SK-N-SH (cell line): Measurements from ENCODE around the gene UCHL1. TPM values are rescaled to one million over a fixed set of nuclear protein-coding genes. Genes with fewer than 3 reads are reported as not detected.

Experiments used
- CTCF ChIA-PET: fragments of 300-600, 350-600 bp; formaldehyde crosslinking; extraction: SDS; loops from one replicate; lab custom pipeline; 2021; lab: Yijun Ruan, JAX
- POLR2A ChIA-PET: fragments of 350-600 bp; sonication (Branson Sonifier 250); formaldehyde crosslinking; extraction: SDS; loops from one replicate; lab custom pipeline; 2020; ENCODE audit warnings: antibody characterized with exemption, inconsistent platforms; lab: Yijun Ruan, JAX
- DNase-seq: peaks from one replicate; pipeline ENCODE4 v3.0.0; 2012
- H2AFZ ChIP-seq: fragments of 200-600 bp; sonication (generic); 2 replicates; pipeline ENCODE4 v1.8.1; 2016; ENCODE audit warnings: antibody characterized with exemption, mild to moderate bottlenecking, low read depth
- H3F3A ChIP-seq: fragments of 200-600 bp; sonication (generic); replicated peaks from 2 replicates; pipeline ENCODE3; 2016; ENCODE audit warnings: antibody characterized with exemption, mild to moderate bottlenecking; ENCODE audit not compliant: insufficient read depth
- H3K27ac ChIP-seq, 2 experiments: fragments of 200-500 bp in 1 of 2; fragments of 200-600 bp in 1 of 2; sonication (Bioruptor generic) in 1 of 2; sonication (generic), shearing (Covaris generic) in 1 of 2; 2 replicates each; pipeline versions ENCODE4 v1.5.1 to v1.6.1; 2014 to 2016; ENCODE audit warnings: low read depth in 2 of 2, inconsistent platforms in 1 of 2, low read length in 1 of 2, mild to moderate bottlenecking in 1 of 2, mixed read lengths in 1 of 2
- H3K27me3 ChIP-seq: fragments of 200-600 bp; sonication (generic), shearing (Covaris generic); 2 replicates; pipeline ENCODE4 v1.6.1; 2016; ENCODE audit warnings: mixed run types; ENCODE audit not compliant: insufficient read depth
- H3K36me3 ChIP-seq, 2 experiments: fragments of 200-500 bp in 1 of 2; fragments of 200-600 bp in 1 of 2; sonication (Bioruptor generic) in 1 of 2; sonication (generic) in 1 of 2; replicated peaks in 1 of 2; 2 replicates each; pipeline versions ENCODE3 to v1.5.1; 2014 to 2016; ENCODE audit warnings: low read length in 1 of 2, mild to moderate bottlenecking in 1 of 2; ENCODE audit not compliant: insufficient read depth in 2 of 2, control insufficient read depth in 1 of 2
- H3K4me1 ChIP-seq, 2 experiments: fragments of 200-500 bp in 1 of 2; fragments of 200-600 bp in 1 of 2; sonication (Bioruptor generic) in 1 of 2; sonication (generic), shearing (Covaris generic) in 1 of 2; 2 replicates each; pipeline versions ENCODE4 v1.5.1 to v1.6.1; 2014 to 2016; ENCODE audit warnings: low read depth in 1 of 2, low read length in 1 of 2, mixed run types in 1 of 2; ENCODE audit not compliant: insufficient read depth in 2 of 2, control insufficient read depth in 1 of 2
- H3K4me2 ChIP-seq: fragments of 200-600 bp; sonication (generic), shearing (Covaris generic); 2 replicates; pipeline ENCODE4 v1.6.1; 2017; ENCODE audit warnings: mixed run types
- H3K4me3 ChIP-seq, 2 experiments: fragments of 200-500 bp in 1 of 2; fragments of 200-600 bp in 1 of 2; sonication (Bioruptor generic) in 1 of 2; sonication (generic), shearing (Covaris generic) in 1 of 2; 2 replicates each; pipeline versions ENCODE4 v1.5.1 to v1.8.1; 2014 to 2016; ENCODE audit warnings: low read depth in 2 of 2, inconsistent platforms in 1 of 2, low read length in 1 of 2, mild to moderate bottlenecking in 1 of 2, mixed read lengths in 1 of 2, moderate library complexity in 1 of 2
- H3K79me2 ChIP-seq: fragments of 200-600 bp; sonication (generic); 2 replicates; pipeline ENCODE4 v1.8.1; 2017; ENCODE audit warnings: mild to moderate bottlenecking; ENCODE audit not compliant: insufficient read depth
- H3K9ac ChIP-seq: fragments of 200-600 bp; sonication (generic); 2 replicates; pipeline ENCODE4 v1.6.1; 2017; ENCODE audit warnings: mixed run types
- H3K9me2 ChIP-seq: fragments of 200-600 bp; sonication (generic); 2 replicates; pipeline ENCODE4 v1.6.1; 2017; ENCODE audit warnings: mixed run types
- H3K9me3 ChIP-seq: fragments of 200-600 bp; sonication (generic); 2 replicates; pipeline ENCODE4 v1.6.1; 2017; ENCODE audit warnings: mixed run types, mild to moderate bottlenecking, moderate library complexity
- H4K20me1 ChIP-seq: fragments of 200-600 bp; sonication (generic); 2 replicates; pipeline ENCODE4 v1.6.1; 2017; ENCODE audit warnings: mild to moderate bottlenecking, mixed run types; ENCODE audit not compliant: insufficient read depth
- MEF2A ChIP-seq: IDR thresholded peaks from 2 replicates; pipeline ENCODE4 v1.4.0; 2012; ENCODE audit warnings: low read depth, borderline replicate concordance
- MXI1 ChIP-seq: IDR thresholded peaks from 2 replicates; pipeline ENCODE4 v1.6.1; 2012; ENCODE audit warnings: mild to moderate bottlenecking, low read depth, low read length, improper control_type of control experiment
- RAD21 ChIP-seq: IDR thresholded peaks from 2 replicates; pipeline ENCODE4 v1.6.1; 2012; ENCODE audit warnings: mild to moderate bottlenecking, low read length
- SMC3 ChIP-seq: IDR thresholded peaks from 2 replicates; pipeline ENCODE4 v1.6.1; 2012; ENCODE audit warnings: low read depth, low read length, improper control_type of control experiment
- WGBS: methylation state at CpG from one replicate; pipeline ENCODE4 v1.1.6; 2017; ENCODE audit warnings: low lambda C conversion rate; 5-methylcytosine and 5-hydroxymethylcytosine counted together
- polyA plus RNA-seq, 3 experiments: library from polyadenylated mRNA; depleted of rRNA; stranded (reverse); fragments of >200 nt; gene quantifications; 2 replicates each; pipeline ENCODE4 v1.2.3, GENCODE V29; 2012
- TF ChIP-seq, protein P1 (sequence below): fragments of 150-350 bp; IDR thresholded peaks from 2 replicates; pipeline ENCODE4 v1.6.1; 2017; ENCODE audit warnings: antibody characterized with exemption, low read length, low read depth, borderline replicate concordance
- TF ChIP-seq, protein P2 (sequence below): fragments of 200-600 bp; sonication (generic); IDR thresholded peaks from 2 replicates; pipeline ENCODE4 v1.6.1; 2017; ENCODE audit warnings: antibody characterized with exemption, mild to moderate bottlenecking, moderate library complexity

UCHL1 gene
- polyA plus RNA-seq, 1 of the 3 experiments (the other 2 are of a cell fraction): 1,518 TPM

DNA sequence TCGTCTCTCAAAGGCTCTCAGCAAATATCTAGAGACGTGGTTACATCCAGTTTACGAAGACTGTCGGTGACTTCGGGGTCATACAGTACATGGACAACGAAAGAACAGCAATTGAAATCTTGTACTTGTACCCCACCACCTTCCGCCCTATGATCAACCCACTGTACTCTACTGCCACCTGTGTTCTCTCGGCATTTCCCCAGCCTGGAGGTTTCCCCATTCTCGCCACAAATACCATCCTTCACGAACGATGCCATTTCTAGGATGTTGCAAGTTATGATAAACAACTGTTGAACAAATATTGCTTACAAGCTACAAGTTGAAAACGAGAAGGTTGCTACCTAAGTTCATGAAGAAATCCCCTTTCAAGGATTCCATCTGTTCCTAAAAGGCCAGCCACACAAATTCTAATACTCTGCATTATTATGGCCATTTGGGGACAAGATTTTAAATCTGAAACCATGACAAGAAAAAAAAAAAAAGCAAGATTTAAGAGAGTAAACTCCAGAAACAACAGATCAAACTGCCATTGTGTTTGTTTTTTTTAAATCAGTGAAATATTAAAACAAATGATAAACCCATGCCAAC, 44.0 kb upstream of the UCHL1 start:
- H3K27ac ChIP-seq: peak overlapping the region; percentile 11 to 71; a peak in 3 of 4 replicates
- H4K20me1 ChIP-seq: no peaks in the 10 kb centered on the region; the same call in 1 of the 2 replicates
- H3K4me2 ChIP-seq: peak overlapping the region; percentile 79
- peak; percentile 55 for DNase-seq
- H2AFZ ChIP-seq: no peak overlapping the region
- ChIA-PET CTCF (interaction anchor here (0.6 to 9.5 kb wide), 21 partner anchors 8 to 899 kb away, joined by 3 to 196 read pairs (median 5); no protein-coding TSS in a partner anchor), POLR2A (interaction anchor here (4.3 kb wide), 1 partner anchor 45 kb away, joined by 67 read pairs; the partner anchor contains the start of gene UCHL1)
- TF ChIP-seq, protein P1, sequence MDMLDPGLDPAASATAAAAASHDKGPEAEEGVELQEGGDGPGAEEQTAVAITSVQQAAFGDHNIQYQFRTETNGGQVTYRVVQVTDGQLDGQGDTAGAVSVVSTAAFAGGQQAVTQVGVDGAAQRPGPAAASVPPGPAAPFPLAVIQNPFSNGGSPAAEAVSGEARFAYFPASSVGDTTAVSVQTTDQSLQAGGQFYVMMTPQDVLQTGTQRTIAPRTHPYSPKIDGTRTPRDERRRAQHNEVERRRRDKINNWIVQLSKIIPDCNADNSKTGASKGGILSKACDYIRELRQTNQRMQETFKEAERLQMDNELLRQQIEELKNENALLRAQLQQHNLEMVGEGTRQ: no peak
- TF ChIP-seq SMC3: peak; percentile 81
- TF ChIP-seq, protein P2, sequence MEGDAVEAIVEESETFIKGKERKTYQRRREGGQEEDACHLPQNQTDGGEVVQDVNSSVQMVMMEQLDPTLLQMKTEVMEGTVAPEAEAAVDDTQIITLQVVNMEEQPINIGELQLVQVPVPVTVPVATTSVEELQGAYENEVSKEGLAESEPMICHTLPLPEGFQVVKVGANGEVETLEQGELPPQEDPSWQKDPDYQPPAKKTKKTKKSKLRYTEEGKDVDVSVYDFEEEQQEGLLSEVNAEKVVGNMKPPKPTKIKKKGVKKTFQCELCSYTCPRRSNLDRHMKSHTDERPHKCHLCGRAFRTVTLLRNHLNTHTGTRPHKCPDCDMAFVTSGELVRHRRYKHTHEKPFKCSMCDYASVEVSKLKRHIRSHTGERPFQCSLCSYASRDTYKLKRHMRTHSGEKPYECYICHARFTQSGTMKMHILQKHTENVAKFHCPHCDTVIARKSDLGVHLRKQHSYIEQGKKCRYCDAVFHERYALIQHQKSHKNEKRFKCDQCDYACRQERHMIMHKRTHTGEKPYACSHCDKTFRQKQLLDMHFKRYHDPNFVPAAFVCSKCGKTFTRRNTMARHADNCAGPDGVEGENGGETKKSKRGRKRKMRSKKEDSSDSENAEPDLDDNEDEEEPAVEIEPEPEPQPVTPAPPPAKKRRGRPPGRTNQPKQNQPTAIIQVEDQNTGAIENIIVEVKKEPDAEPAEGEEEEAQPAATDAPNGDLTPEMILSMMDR: peak; percentile 75
- TF ChIP-seq RAD21: peak; percentile 82
- no peaks in the 10 kb centered on the region for H3K9me3 ChIP-seq
- H3K9me2 ChIP-seq: no peaks in the 10 kb centered on the region
- H3K4me3 ChIP-seq: peak overlapping the region; percentile 75 to 85
- H3K27me3 ChIP-seq: no peaks in the 10 kb centered on the region
- H3K9ac ChIP-seq: peak overlapping the region; percentile 93
- H3K79me2 ChIP-seq: peaks cover 66% of the 10 kb centered on the region
- H3K4me1 ChIP-seq: peaks cover 9 to 21% of the 10 kb centered on the region in 2 experiments; a peak in 3 of 4 replicates
- peaks cover 18% of the 10 kb centered on the region for H3F3A ChIP-seq
- 5% methylated on average over 12 of the region's 12 CpGs for WGBS
- no peaks in the 10 kb centered on the region for H3K36me3 ChIP-seq

DNA sequence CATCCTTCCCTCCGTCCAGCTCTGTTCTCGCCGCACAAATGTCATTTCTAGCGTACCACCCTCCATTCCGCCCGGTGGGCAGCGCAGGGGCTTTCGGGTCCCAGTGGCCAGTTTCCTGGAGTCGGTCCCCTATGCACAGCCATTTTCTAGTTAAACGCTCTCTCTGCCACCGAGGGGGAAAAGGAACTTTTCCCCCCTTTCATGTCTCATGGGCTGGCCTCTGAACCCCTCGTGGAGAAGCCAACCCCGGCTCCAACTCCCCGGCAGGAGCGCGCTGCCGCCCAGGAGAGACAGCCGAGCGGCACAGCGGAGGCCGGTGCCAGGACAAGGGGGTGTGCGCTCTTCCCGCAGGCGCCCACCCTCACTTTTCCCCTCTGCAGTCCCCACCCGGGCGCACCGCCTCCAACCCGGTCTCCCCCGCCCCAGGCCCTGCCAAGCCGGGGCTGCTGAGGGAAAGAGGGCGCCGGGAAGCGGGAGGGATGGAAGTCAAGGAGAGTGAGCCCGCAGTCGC, 43.0 kb upstream of the UCHL1 start:
- Histone ChIP-seq H3K4me3 (peak overlapping the region; percentile 75 to 85), H3K9ac (peak overlapping the region; percentile 93), H3K27ac (peak overlapping the region; percentile 71 to 93), H3K9me3 (no peaks in the 10 kb centered on the region), H2AFZ (no peak overlapping the region), H3K9me2 (no peaks in the 10 kb centered on the region), H3K36me3 (no peaks in the 10 kb centered on the region), H3K79me2 (peaks cover 56% of the 10 kb centered on the region), H3K4me2 (peak overlapping the region; percentile 79), H4K20me1 (no peaks in the 10 kb centered on the region; the same call in 1 of the 2 replicates), H3K4me1 (peaks cover 4 to 21% of the 10 kb centered on the region in 2 experiments; a peak in 3 of 4 replicates), H3F3A (peaks cover 22% of the 10 kb centered on the region), H3K27me3 (no peaks in the 10 kb centered on the region)
- ChIA-PET POLR2A (interaction anchor here (1.1 to 4.3 kb wide), 3 partner anchors 36 to 237 kb away, joined by 3 to 67 read pairs (median 8); partner anchors contain the start of gene UCHL1), CTCF (interaction anchor here (0.6 to 9.5 kb wide), 43 partner anchors 9 to 900 kb away, joined by 3 to 196 read pairs (median 4); partner anchors contain the start of gene NSUN7)
- no peak for DNase-seq
- 1% methylated on average over 29 of the region's 35 CpGs for WGBS
- peak; percentile 45; the same call in 1 of the 2 replicates for TF ChIP-seq MXI1
- no peak for TF ChIP-seq MEF2A
- TF ChIP-seq SMC3: no peak
